Measurements from ENCODE around the gene SULT1C2.
"Not testable (repeated sequence)": the region's sequence is repeated elsewhere in the genome, so short reads cannot be mapped to it uniquely, and the experiment has no call there.

Gene SULT1C2

DNA sequence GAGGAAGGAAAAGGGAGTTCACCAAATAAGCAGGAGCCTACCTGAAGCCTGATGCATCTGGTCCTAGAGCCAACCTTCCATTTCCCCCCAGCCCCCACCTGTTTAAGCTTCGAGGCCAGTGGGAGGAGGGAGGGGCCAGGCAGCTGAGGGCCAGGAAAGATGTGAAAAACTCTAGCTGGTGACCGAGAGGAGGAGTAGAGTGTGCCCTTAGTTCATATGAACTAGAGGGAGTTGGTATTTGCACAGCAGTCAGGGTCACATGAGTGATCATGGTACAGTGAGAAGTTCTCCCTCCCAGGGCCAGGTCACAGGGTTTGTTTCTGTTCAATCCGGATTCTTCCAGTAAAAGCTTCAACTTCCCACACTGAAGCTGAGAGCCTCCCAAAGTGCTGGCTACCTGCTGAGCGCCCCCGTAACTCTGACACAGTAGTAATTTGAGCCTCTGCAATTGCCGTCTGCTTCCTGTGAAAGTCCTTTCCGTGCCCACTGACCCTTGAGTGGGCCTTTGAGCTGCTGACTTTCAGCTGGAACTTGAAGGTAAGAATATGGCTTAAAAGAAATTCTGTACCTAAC lies at the start of gene SULT1C2:
Gene SULT1C2 (plus strand): TSS at position 362 of the 573 bp plus-strand sequence. CDS start 4,773 bp downstream, outside the sequence.
- no peak for DNase-seq

DNA sequence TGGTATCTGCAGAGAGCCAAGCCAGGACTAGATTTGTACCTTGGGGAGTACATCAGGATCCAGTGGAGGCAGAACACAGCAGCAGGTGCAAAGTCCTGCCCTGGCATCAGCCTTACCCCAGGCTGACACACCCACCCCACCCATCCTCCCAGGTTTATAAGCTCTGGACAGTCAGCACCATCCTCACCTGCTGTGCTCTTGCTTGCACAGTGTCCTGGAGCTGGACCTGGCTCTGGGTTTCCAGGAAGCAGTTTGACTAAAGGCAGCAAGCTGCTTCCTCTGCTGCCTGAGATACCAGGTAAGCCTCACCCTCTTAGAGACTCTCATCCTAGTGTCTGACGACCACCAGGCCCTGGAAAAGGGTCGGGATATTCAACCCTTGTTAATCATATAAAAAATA lies 48.9 kb upstream of the SULT1C2 start, which contains the start of gene SULT1C3:
Gene SULT1C3 (plus strand): TSS at position 183 of the 400 bp plus-strand sequence. CDS start 7,227 bp downstream, outside the sequence.
- DNase-seq, result no peak

- no peak for DNase-seq
Measured at GRCh38 chr2:108240966-108241365, 47.7 kb upstream of the SULT1C2 start.

GRCh38 chr2:108243566-108243965 lies 45.1 kb upstream of the SULT1C2 start:
- DNase-seq, result peak; percentile 2

DNA sequence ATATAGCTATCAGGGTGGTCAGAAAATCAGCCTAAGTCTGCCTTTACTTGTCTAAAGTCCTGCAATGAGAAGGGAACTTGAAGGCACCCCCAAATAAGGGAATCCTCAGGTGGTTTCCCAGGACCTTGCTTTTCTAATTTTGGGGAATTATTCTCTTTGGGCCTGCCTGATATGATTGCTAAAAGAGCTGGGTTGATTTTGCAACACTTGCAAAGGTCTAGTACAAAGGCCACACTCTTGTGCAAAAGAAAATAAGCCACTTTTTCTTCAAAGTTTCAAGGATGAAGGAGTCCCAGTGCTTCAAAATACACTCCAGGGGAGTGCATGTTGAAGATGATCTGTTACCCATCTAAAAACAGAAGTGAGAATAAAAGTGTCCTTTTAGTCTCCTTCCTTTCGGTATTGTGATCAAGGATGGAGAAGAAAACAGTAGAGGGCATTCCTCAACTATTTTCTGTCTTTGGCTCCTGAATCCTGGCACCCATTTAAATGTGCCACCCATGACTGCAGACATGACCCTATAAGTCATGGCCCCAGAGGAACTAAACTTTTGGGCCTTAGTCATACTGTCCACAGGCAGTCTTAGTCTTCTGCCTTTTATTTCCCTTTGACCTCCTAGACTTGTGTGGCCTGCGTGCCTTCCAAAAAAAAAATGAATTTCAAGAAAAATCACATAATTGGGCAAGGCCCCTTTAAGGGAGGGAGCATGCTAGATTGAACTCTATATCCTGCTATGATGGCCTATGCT lies 43.9 kb upstream of the SULT1C2 start:
- no peak for DNase-seq

- no peak for DNase-seq
Measured at GRCh38 chr2:108253106-108253505, 35.6 kb upstream of the SULT1C2 start.

DNA sequence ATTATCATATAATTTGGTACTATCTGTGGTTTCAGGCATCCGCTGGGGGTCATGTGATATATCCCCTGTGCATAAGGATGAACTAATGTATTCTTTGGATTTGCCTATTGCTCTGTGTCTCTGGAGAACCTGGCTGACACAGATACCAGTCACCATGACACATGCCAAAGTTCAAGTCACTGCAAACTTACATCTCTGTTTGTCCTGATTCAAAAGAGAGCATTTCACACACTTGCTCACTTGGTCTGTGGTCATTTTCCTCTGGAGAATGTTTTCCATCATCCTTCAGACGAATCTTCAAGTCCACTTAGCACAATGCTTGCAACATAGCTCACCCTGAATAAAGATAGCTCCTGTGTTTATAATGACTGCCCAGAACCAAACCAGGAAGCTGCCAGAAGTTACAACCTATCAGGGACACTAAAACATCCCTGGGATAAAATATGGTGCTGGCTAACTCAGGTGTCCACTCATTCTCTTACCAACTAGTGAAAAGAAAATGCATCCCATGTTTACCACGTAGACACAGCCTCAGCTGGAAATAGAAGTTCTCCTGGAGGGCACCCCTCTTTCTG lies 30.9 kb upstream of the SULT1C2 start:
- DNase-seq, result peak; percentile 4

GRCh38 chr2:108260773-108261172 lies 27.9 kb upstream of the SULT1C2 start:
- DNase-seq, result no peak

- no peak for DNase-seq
Measured at GRCh38 chr2:108262036-108262435, 26.7 kb upstream of the SULT1C2 start.

- DNase-seq, result no peak
Measured at GRCh38 chr2:108263401-108263800, 25.3 kb upstream of the SULT1C2 start.

DNA sequence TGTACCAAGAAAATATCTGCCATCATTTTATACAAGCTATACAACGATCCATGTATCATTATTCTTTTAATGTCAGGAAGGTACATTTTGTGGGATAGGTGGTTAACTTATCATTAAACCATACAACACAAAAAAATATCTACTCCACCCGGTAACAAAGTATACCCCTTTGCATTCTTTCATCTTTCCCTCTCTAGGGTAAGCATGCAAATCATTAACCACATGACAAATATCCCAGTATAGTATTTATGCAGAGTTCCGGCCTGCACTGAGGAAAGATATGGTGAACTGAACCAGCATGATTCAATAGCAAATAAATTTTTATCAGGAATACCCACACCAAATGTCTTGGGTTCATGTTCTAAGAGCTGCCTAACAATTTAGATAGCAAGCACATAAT lies 22.5 kb upstream of the SULT1C2 start:
- no peak for DNase-seq

- DNase-seq, result peak; percentile 30
Measured at GRCh38 chr2:108267101-108267500, 21.6 kb upstream of the SULT1C2 start.

GRCh38 chr2:108268001-108268400 lies 20.7 kb upstream of the SULT1C2 start:
- no peak for DNase-seq

- no peak for DNase-seq
Measured at GRCh38 chr2:108270346-108270745, 18.3 kb upstream of the SULT1C2 start.

- DNase-seq, result no peak
Measured at GRCh38 chr2:108270768-108271506, 17.8 kb upstream of the SULT1C2 start.

GRCh38 chr2:108271691-108272253 lies 16.9 kb upstream of the SULT1C2 start:
- peak; percentile 58 for DNase-seq

DNA sequence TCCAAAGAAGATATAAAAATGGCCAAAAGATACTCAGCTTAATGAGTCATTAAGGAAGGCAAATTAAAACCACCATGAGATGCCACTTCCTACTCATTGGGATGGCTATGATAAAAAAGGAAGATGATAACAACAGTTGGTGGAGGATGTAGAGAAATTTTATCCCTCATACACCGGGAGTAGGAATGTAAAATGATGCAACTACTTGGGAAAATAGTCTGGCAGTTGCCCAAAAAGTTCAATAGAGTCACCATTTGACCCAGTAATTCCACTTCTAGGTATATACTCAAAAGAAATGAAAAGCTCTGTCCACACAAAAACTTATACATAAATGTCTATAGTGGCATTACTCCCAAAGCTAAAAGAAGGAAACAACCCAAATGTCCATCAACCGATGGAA lies 10.1 kb upstream of the SULT1C2 start:
- no peak for DNase-seq

DNA sequence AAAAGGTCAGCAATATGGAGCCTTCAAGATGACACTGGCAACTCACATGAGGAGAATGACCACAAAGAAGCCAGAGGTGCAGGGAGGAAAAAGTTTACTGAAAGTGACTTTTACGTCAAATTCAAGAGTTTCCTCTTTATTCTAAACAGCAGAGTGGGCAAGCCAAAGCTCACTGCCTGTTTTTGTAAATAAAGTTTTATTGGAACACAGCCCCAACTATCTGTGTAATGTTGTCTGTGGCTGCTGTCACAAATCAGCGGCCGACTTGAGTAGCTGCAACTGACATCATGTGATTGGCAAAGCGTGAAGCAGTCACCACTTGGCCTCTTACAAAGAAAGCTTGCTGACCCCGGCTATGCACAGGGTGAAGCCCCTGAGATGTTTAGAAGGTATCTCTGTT lies 9.2 kb upstream of the SULT1C2 start:
- no peak for DNase-seq

DNA sequence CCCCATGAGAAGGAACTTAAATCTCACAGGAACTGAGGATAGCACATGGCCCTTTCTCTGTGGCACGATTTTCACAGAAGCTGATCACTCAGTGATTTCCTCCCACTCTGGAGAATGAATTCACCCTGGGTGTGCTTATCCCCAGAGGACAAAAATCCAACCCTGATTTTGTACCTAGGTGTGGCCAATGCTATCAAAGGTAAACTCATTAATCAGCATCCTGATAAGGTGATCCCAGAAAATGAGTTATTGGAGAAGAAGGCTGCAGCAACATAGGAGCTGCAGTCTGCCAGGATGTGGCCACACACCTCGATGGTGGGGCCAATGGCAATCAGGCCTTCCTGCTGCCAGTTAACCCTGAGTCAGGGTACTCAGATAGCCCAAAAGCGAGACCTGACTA lies 8.2 kb upstream of the SULT1C2 start:
- DNase-seq, result no peak

DNA sequence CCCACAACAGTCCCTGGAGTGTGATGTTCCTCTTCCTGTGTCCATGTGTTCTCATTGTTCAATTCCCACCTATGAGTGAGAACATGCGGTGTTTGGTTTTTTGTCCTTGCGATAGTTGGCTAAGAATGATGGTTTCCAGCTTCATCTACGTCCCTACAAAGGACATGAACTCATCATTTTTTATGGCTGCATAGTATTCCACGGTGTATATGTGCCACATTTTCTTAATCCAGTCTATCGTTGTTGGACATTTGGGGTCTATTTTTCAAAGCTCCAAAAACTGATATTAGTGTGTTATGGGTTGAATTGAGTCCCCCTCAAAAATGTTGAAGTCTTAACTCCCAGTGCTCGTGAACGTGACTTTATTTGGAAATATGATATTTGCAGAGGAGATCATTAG lies 4.1 kb upstream of the SULT1C2 start:
- DNase-seq, result not testable (repeated sequence)

- DNase-seq, result no peak
Measured at GRCh38 chr2:108285616-108286015, 3.1 kb upstream of the SULT1C2 start.

- DNase-seq, result peak; percentile 5
Measured at GRCh38 chr2:108287169-108287568, 1.5 kb upstream of the SULT1C2 start.

DNA sequence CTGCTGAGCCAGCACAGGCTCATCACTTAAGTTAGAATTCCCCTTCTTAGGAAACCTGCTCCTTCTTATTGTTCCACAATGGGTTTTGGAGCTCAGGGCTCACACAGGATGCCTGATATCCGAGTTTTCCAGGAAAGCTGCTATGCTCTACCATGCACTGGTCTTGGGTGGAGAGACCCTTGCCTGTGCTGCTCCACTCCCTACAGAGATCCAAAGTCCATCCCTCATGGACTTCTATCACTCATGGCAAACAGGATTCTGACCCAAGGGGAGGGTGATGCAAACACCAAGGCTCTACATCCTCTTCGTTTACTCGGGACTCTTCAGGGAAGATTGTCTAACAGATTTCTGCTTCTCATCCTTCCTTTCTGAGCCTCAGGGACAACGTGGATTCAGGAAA lies 5.2 kb downstream of the SULT1C2 start:
- DNase-seq, result no peak
